CD4-positive, alpha-beta T cell treated with Interleukin-17A for 1 hour (primary cell): ENCODE data around the gene PAK1.
"Not testable (repeated sequence)": the region's sequence is repeated elsewhere in the genome, so short reads cannot be mapped to it uniquely, and the experiment has no call there.

ENCODE experiments used
- DNase-seq: peaks from one replicate; pipeline ENCODE4 v3.0.0-alpha.2; 2020

PAK1 gene

GRCh38 chr11:77473801-77474683 is at the start of gene PAK1:
Gene PAK1 (minus strand): TSS chr11:77474094. CDS start chr11:77392520, 81,574 bp downstream.
- DNase-seq, result peak; percentile 93

GRCh38 chr11:77522215-77522614 is 48.3 kb upstream of the PAK1 start:
- no peak for DNase-seq

- no peak for DNase-seq
These were observed 46.0 kb upstream of the PAK1 start for GRCh38 chr11:77519847-77520246.

GRCh38 chr11:77518471-77518870 is 44.6 kb upstream of the PAK1 start:
- no peak for DNase-seq

GRCh38 chr11:77517753-77518152 is 43.9 kb upstream of the PAK1 start:
- DNase-seq, result no peak

- DNase-seq, result no peak
These were observed 43.3 kb upstream of the PAK1 start for GRCh38 chr11:77517226-77517625.

- no peak for DNase-seq
These were observed 41.6 kb upstream of the PAK1 start for GRCh38 chr11:77515483-77515882.

GRCh38 chr11:77515063-77515462 is 41.2 kb upstream of the PAK1 start:
- no peak for DNase-seq

- DNase-seq, result no peak
These were observed 38.2 kb upstream of the PAK1 start for GRCh38 chr11:77512092-77512491.

GRCh38 chr11:77510851-77511250 is 37.0 kb upstream of the PAK1 start:
- DNase-seq, result no peak

- no peak for DNase-seq
These were observed 36.2 kb upstream of the PAK1 start for GRCh38 chr11:77510095-77510494.

- no peak for DNase-seq
These were observed 34.1 kb upstream of the PAK1 start for GRCh38 chr11:77508019-77508418.

- DNase-seq, result no peak
These were observed 33.0 kb upstream of the PAK1 start for GRCh38 chr11:77506857-77507256.

GRCh38 chr11:77505956-77506355 is 32.1 kb upstream of the PAK1 start:
- DNase-seq, result no peak

GRCh38 chr11:77503006-77503405 is 29.1 kb upstream of the PAK1 start:
- DNase-seq, result no peak

GRCh38 chr11:77502346-77502905 is 28.5 kb upstream of the PAK1 start:
- no peak for DNase-seq

- no peak for DNase-seq
These were observed 27.9 kb upstream of the PAK1 start for GRCh38 chr11:77501758-77502157.

- no peak for DNase-seq
These were observed 23.5 kb upstream of the PAK1 start for GRCh38 chr11:77497368-77497767.

- DNase-seq, result no peak
These were observed 21.6 kb upstream of the PAK1 start for GRCh38 chr11:77495526-77495925.

GRCh38 chr11:77490035-77490434 is 16.1 kb upstream of the PAK1 start:
- DNase-seq, result not testable (repeated sequence)

GRCh38 chr11:77487790-77488189 is 13.9 kb upstream of the PAK1 start:
- no peak for DNase-seq

GRCh38 chr11:77479746-77480352 is 6.0 kb upstream of the PAK1 start:
- no peak for DNase-seq

- no peak for DNase-seq
These were observed 1.3 kb upstream of the PAK1 start for GRCh38 chr11:77475206-77475605.

- DNase-seq, result no peak
These were observed 778 bp upstream of the PAK1 start for GRCh38 chr11:77474684-77475060.
